ENCODE data around the gene RFC5. TPM values are rescaled to one million over a fixed set of nuclear protein-coding genes. Genes with fewer than 3 reads are reported as not detected.

RFC5 gene, protein sequence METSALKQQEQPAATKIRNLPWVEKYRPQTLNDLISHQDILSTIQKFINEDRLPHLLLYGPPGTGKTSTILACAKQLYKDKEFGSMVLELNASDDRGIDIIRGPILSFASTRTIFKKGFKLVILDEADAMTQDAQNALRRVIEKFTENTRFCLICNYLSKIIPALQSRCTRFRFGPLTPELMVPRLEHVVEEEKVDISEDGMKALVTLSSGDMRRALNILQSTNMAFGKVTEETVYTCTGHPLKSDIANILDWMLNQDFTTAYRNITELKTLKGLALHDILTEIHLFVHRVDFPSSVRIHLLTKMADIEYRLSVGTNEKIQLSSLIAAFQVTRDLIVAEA
- 75.8 and 80.3 TPM in 2 replicates for total RNA-seq (ENCODE audit: low replicate concordance)

DNA sequence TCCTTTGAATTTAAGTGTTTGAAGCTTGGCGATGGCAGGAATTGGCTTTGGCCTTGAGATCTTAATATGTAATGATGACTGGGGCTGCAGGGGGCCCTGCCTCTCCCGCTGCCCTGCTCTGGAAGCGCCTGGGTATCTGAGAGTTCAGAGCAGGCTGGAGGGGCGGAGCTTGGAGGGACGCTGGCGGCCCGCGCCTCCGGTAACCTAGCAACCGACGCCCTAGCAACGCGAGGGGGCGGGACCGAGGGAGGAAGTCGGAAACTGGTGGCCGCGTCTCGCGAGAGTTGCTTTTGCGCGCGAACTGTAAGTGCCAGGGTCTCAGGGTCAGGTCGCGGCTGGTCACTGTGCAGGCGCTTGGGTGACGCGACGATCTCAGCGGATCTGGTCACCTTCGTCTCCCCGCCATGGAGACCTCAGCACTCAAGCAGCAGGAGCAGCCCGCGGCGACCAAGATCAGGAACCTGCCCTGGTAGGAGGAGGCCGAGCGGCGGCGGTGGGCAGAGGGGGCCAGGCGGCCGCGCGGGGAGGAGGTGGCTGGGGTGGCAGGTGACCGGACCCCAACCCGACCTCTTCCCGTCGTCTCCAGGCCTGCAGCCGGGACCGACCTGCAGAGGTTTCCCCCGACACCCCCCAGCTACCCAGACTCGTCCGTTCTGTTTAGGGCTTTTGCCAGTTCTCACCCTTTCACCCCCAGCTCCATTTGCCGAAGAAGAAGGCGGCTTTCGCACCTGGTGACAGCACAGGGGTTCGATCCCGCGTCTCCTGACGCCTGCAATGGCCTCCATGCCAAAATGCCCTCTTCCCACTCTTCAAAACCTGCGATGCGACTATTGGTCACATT is at the start of gene RFC5:
Gene RFC5, plus strand, starts transcription at position 280 of the 841 bp plus-strand sequence. Its CDS starts 125 bp downstream, at position 405.
- no peaks in the 10 kb centered on the region for H3K27me3 ChIP-seq
- DNase-seq (ENCODE audit: low spot score), result peak; percentile 100
- Mint-ChIP-seq H3K27ac (peak within 1 kb of the TSS; percentile 91), H3K9me3 (no peaks in the 10 kb centered on the region), H3K4me1 (peaks cover 31% of the 10 kb centered on the region), H3K27me3 (ENCODE audit: insufficient read depth, low read depth) (peaks cover 4% of the 10 kb centered on the region), H3K36me3 (peaks cover 11% of the 10 kb centered on the region), H3K4me3 (peak within 1 kb of the TSS; percentile 91)
- H3K9me3 ChIP-seq (ENCODE audit: low read depth), result no peaks in the 10 kb centered on the region
- H2AFZ ChIP-seq (replicated peaks), result peak within 1 kb of the TSS; percentile 86
- TF ChIP-seq EZH2 (IDR thresholded peaks at IDR 0.05), result no peak
- TF ChIP-seq, protein P1, sequence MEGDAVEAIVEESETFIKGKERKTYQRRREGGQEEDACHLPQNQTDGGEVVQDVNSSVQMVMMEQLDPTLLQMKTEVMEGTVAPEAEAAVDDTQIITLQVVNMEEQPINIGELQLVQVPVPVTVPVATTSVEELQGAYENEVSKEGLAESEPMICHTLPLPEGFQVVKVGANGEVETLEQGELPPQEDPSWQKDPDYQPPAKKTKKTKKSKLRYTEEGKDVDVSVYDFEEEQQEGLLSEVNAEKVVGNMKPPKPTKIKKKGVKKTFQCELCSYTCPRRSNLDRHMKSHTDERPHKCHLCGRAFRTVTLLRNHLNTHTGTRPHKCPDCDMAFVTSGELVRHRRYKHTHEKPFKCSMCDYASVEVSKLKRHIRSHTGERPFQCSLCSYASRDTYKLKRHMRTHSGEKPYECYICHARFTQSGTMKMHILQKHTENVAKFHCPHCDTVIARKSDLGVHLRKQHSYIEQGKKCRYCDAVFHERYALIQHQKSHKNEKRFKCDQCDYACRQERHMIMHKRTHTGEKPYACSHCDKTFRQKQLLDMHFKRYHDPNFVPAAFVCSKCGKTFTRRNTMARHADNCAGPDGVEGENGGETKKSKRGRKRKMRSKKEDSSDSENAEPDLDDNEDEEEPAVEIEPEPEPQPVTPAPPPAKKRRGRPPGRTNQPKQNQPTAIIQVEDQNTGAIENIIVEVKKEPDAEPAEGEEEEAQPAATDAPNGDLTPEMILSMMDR (IDR thresholded peaks at IDR 0.05), result no peak
- TF ChIP-seq EZH2phosphoT487 (IDR thresholded peaks at IDR 0.05), result no peak
- no peaks in the 10 kb centered on the region for H3K36me3 ChIP-seq
- peaks cover 13% of the 10 kb centered on the region for H3K4me1 ChIP-seq
- peak within 1 kb of the TSS; percentile 70 for H3K4me3 ChIP-seq
- H4K20me1 ChIP-seq (ENCODE audit: low read depth), result peaks cover 11% of the 10 kb centered on the region
- no peak within 1 kb of the TSS for H3K27ac ChIP-seq
- H3K4me2 ChIP-seq, result peak within 1 kb of the TSS; percentile 88
- H3K79me2 ChIP-seq (ENCODE audit: low read depth), result peaks cover 24% of the 10 kb centered on the region
- H3F3A ChIP-seq (ENCODE audit: low read depth), result no peaks in the 10 kb centered on the region
- peak within 1 kb of the TSS; percentile 85 for H3K9ac ChIP-seq

DNA sequence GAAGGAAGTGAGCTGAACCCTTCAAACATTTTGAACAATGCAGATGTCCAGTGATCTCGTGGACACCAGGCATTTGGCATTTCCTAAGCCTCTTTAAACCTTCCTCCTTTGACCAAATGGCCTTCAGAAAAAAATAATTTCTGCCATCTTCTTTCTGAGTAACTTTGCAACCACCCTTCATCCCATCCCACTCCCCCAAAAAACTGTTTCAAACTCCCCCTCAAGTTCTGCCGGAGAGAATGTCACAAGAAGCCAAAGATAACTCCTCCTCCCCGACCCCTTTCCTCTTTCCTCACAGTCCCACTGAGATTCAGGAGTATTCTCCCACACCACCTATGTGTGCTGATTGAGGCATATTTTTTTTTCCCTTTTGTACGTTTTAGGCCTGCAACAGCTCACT is 49.5 kb upstream of the RFC5 start:
- no peak overlapping the region for H3K27ac ChIP-seq
- H2AFZ ChIP-seq (replicated peaks), result no peak overlapping the region
- Mint-ChIP-seq H3K27me3 (ENCODE audit: insufficient read depth, low read depth) (peaks cover 39% of the 10 kb centered on the region), H3K27ac (no peak overlapping the region), H3K9me3 (peaks cover 14% of the 10 kb centered on the region), H3K4me1 (peaks cover 14% of the 10 kb centered on the region), H3K36me3 (no peaks in the 10 kb centered on the region), H3K4me3 (peak overlapping the region; percentile 89)
- H3K4me2 ChIP-seq, result peak overlapping the region; percentile 99
- no peaks in the 10 kb centered on the region for H3K36me3 ChIP-seq
- no peak for DNase-seq (ENCODE audit: low spot score)
- TF ChIP-seq EZH2 (IDR thresholded peaks at IDR 0.05) (no peak), EZH2phosphoT487 (IDR thresholded peaks at IDR 0.05) (no peak)
- TF ChIP-seq, protein P1 (IDR thresholded peaks at IDR 0.05), result no peak
- H3K27me3 ChIP-seq, result peaks cover 37% of the 10 kb centered on the region
- peak overlapping the region; percentile 95 for H3K4me3 ChIP-seq
- H3F3A ChIP-seq (ENCODE audit: low read depth), result peaks cover 22% of the 10 kb centered on the region
- H3K9me3 ChIP-seq (ENCODE audit: low read depth), result no peaks in the 10 kb centered on the region
- H4K20me1 ChIP-seq (ENCODE audit: low read depth), result no peaks in the 10 kb centered on the region
- H3K9ac ChIP-seq, result no peak overlapping the region
- H3K4me1 ChIP-seq, result peaks cover 14% of the 10 kb centered on the region
- no peaks in the 10 kb centered on the region for H3K79me2 ChIP-seq (ENCODE audit: low read depth)

DNA sequence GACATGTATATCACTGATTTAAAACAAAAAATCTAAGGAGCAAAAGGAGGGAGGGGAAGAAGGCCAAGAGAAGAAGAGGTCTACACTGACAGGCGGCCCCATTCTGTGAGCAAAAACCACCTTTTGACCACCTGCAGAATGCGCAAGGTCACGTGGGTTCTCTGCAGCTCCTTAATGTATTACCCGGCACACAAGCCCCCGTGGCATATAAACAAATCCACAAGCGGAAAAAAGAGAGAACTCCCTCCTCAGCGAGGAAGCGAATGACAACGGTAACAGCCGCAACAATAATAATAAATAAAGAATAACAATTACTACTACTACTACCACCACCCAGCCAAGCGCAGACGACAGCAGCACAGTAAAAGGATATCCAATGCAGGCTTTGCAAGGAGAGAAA is 49.0 kb upstream of the RFC5 start:
- Mint-ChIP-seq H3K27ac (no peak overlapping the region), H3K36me3 (no peaks in the 10 kb centered on the region), H3K9me3 (peaks cover 16% of the 10 kb centered on the region), H3K4me3 (peak overlapping the region; percentile 89), H3K4me1 (peaks cover 14% of the 10 kb centered on the region), H3K27me3 (ENCODE audit: insufficient read depth, low read depth) (peaks cover 39% of the 10 kb centered on the region)
- Histone ChIP-seq H3F3A (ENCODE audit: low read depth) (peaks cover 22% of the 10 kb centered on the region), H3K4me3 (peak overlapping the region; percentile 95), H3K79me2 (ENCODE audit: low read depth) (no peaks in the 10 kb centered on the region), H3K4me1 (peaks cover 14% of the 10 kb centered on the region), H3K4me2 (peak overlapping the region; percentile 99), H3K36me3 (no peaks in the 10 kb centered on the region), H3K27ac (no peak overlapping the region), H3K9me3 (ENCODE audit: low read depth) (no peaks in the 10 kb centered on the region), H3K9ac (no peak overlapping the region), H4K20me1 (ENCODE audit: low read depth) (no peaks in the 10 kb centered on the region), H3K27me3 (peaks cover 37% of the 10 kb centered on the region), H2AFZ (replicated peaks) (peak overlapping the region; percentile 96)
- peak; percentile 8 for DNase-seq (ENCODE audit: low spot score)
- no peak for TF ChIP-seq EZH2phosphoT487 (IDR thresholded peaks at IDR 0.05)
- TF ChIP-seq, protein P1 (IDR thresholded peaks at IDR 0.05), result no peak
- no peak for TF ChIP-seq EZH2 (IDR thresholded peaks at IDR 0.05)

Data from neural progenitor cell (in vitro differentiated cells).